K562 (cell line): ENCODE data around the gene LCA5. TPM values are rescaled to one million over a fixed set of nuclear protein-coding genes. Genes with fewer than 3 reads are reported as not detected.

Source experiments
- ATF1 ChIP-seq, 2 experiments: fragments of 450-650 bp in 1 of 2; IDR thresholded peaks; 2 replicates each; pipeline ENCODE4 v1.6.1; 2016; ENCODE audit warnings: missing compliant biosample characterization in 1 of 2, missing genetic modification characterization in 1 of 2
- C11orf30 ChIP-seq: fragments of 450-650 bp; IDR thresholded peaks from 2 replicates; pipeline ENCODE4 v1.6.1; 2016; ENCODE audit warnings: low read depth, mild to moderate bottlenecking
- CBFA2T3 ChIP-seq: fragments of 450-650 bp; IDR thresholded peaks from 2 replicates; pipeline ENCODE4 v1.6.1; 2017
- CBX1 ChIP-seq: sonication (generic); IDR thresholded peaks from 2 replicates; pipeline ENCODE4 v1.6.1; 2016; ENCODE audit warnings: antibody characterized with exemption, low read depth, mild to moderate bottlenecking
- ELF1 ChIP-seq: fragments of 200-800 bp; sonication (Bioruptor generic); IDR thresholded peaks from 2 replicates; pipeline ENCODE4 v1.6.1; 2016; ENCODE audit warnings: missing genetic modification characterization, missing compliant biosample characterization
- MBD1 ChIP-seq: fragments of 250-450 bp; sonication (Bioruptor Pico); IDR thresholded peaks from 2 replicates; pipeline ENCODE4 v1.8.0; 2022; ENCODE audit warnings: inconsistent platforms
- MITF ChIP-seq: IDR thresholded peaks from 2 replicates; pipeline ENCODE4 v1.6.1; 2014; ENCODE audit warnings: antibody characterized with exemption
- SMC3 ChIP-seq: conservative IDR thresholded peaks from 2 replicates; pipeline ENCODE4 v1.6.1; 2011; ENCODE audit warnings: low read depth, low read length, improper control_type of control experiment; ENCODE audit not compliant: insufficient read depth
- TFE3 ChIP-seq: fragments of 450-650 bp; formaldehyde crosslinking; IDR thresholded peaks from 2 replicates; pipeline ENCODE4 v1.4.0; 2020; ENCODE audit warnings: mild to moderate bottlenecking, mixed read lengths
- XRCC4 ChIP-seq: IDR thresholded peaks from one replicate; pipeline ENCODE4 v1.6.1; 2011; ENCODE audit not compliant: insufficient read depth, insufficient read length; ENCODE audit errors: extremely low read depth
- ZNF12 ChIP-seq: sonication (generic); formaldehyde crosslinking; IDR thresholded peaks from 2 replicates; pipeline ENCODE4 v1.4.0; 2020; ENCODE audit warnings: mild to moderate bottlenecking, missing genetic modification reagents
- ZNF512 ChIP-seq: IDR thresholded peaks from 2 replicates; pipeline ENCODE4 v1.6.1; 2016; ENCODE audit warnings: missing genetic modification characterization, missing compliant biosample characterization
- ZNF76 ChIP-seq: fragments of 250-450 bp; sonication (Bioruptor Pico); IDR thresholded peaks from 2 replicates; pipeline ENCODE4 v1.4.0; 2020; ENCODE audit warnings: mild to moderate bottlenecking, moderate library complexity, borderline replicate concordance
- ZSCAN29 ChIP-seq: fragments of 450-650 bp; IDR thresholded peaks from 2 replicates; pipeline ENCODE4 v1.6.1; 2017
- polyA plus RNA-seq, 8 experiments: library from polyadenylated mRNA; depleted of rRNA in 4 of 8; stranded (reverse) in 5 of 8; unstranded in 3 of 8; fragments of >200 nt; fragmentation: Nextera tagmentation in 2 of 8; fragmentation: Illumina TruSeq in 1 of 8; extraction: Ambion mirVana in 2 of 8; extraction: Trizol in 1 of 8; gene quantifications; 2 replicates each; pipeline versions ENCODE4 v1.2.1 to v1.2.3, GENCODE V29; 2011 to 2014; ENCODE audit warnings: inconsistent platforms in 1 of 8, missing spikeins in 1 of 8
- total RNA-seq, 7 experiments: library from RNA; depleted of rRNA in 6 of 7; stranded (reverse); fragments of >200 nt in 6 of 7; fragmentation: Illumina TruSeq in 2 of 7; extraction: Trizol in 2 of 7; gene quantifications; 2 replicates each; pipeline versions ENCODE4 v1.2.1 to v1.2.3, GENCODE V29; 2011 to 2021; ENCODE audit warnings: low replicate concordance in 1 of 7

Gene LCA5
- total and polyA plus RNA-seq, 9 of the 15 experiments (the other 6 are each of a cell fraction or from before 2014, with no cell fraction given) = 1.0 to 3.4 (median 1.8) TPM

- TF ChIP-seq TFE3 = no peak
- no peak for TF ChIP-seq CBX1
- TF ChIP-seq ZNF512 (tag) = no peak
- no peak for TF ChIP-seq MITF
- TF ChIP-seq ZSCAN29 = no peak
- no peak for TF ChIP-seq ZNF76 (CRISPR knock-in tag)
- TF ChIP-seq ELF1 (tag) = 0 out of 2 replicates have a peak, but pooled peaks have one; percentile 33
- peak; percentile 35 for TF ChIP-seq SMC3
- peak; percentile 72 for TF ChIP-seq CBFA2T3
- no peak for TF ChIP-seq XRCC4
- TF ChIP-seq ZNF12 (CRISPR knock-in tag) = no peak
- no peak for TF ChIP-seq MBD1 (CRISPR knock-in tag)
- no peak for TF ChIP-seq ATF1 (CRISPR knock-in tag; IDR thresholded peaks at IDR 0.05)
- TF ChIP-seq ATF1 (tag; IDR thresholded peaks at IDR 0.05) = peak; percentile 93
- TF ChIP-seq C11orf30 = peak; percentile 94
Measured at GRCh38 chr6:79544939-79545450, 7.8 kb upstream of the LCA5 start (continued).
